ENCODE measurements around the gene EHMT1.
A peak's percentile ranks its signal among the peaks of the same experiment; 100 is the strongest.
"Not testable (repeated sequence)": the region's sequence is repeated elsewhere in the genome, so short reads cannot be mapped to it uniquely, and the experiment has no call there.

The EHMT1 gene

GRCh38 chr9:137593176-137593575, 25.6 kb upstream of the EHMT1 start:
- DNase-seq (ENCODE audit: insufficient read length) (no peak), FAIRE-seq (no peak)
- TF ChIP-seq TAF1 (IDR thresholded peaks at IDR 0.05; ENCODE audit: borderline replicate concordance, low read depth, low read length) (no peak), POLR2A (IDR thresholded peaks at IDR 0.05; ENCODE audit: low read depth, low read length) (no peak), POLR2AphosphoS5 (IDR thresholded peaks at IDR 0.05; ENCODE audit: low read depth, low read length) (no peak)

GRCh38 chr9:137596577-137596976, 22.2 kb upstream of the EHMT1 start:
- not testable (repeated sequence) for FAIRE-seq; DNase-seq (ENCODE audit: insufficient read length)

- TF ChIP-seq TAF1 (IDR thresholded peaks at IDR 0.05; ENCODE audit: borderline replicate concordance, low read depth, low read length) (no peak), POLR2A (IDR thresholded peaks at IDR 0.05; ENCODE audit: low read depth, low read length) (no peak), POLR2AphosphoS5 (IDR thresholded peaks at IDR 0.05; ENCODE audit: low read depth, low read length) (no peak)
- DNase-seq (ENCODE audit: insufficient read length): no peak
- FAIRE-seq: no peak
These were observed 19.9 kb upstream of the EHMT1 start for GRCh38 chr9:137598943-137599342.

GRCh38 chr9:137602661-137603060, 16.1 kb upstream of the EHMT1 start:
- DNase-seq (ENCODE audit: insufficient read length) (no peak), FAIRE-seq (peak; percentile 57)

GRCh38 chr9:137603879-137604278, 14.9 kb upstream of the EHMT1 start:
- DNase-seq (ENCODE audit: insufficient read length): no peak
- FAIRE-seq: no peak
- TF ChIP-seq TAF1 (IDR thresholded peaks at IDR 0.05; ENCODE audit: borderline replicate concordance, low read depth, low read length): no peak
- TF ChIP-seq POLR2AphosphoS5 (IDR thresholded peaks at IDR 0.05; ENCODE audit: low read depth, low read length): no peak
- TF ChIP-seq POLR2A (IDR thresholded peaks at IDR 0.05; ENCODE audit: low read depth, low read length): no peak

More at GRCh38 chr9:137602661-137603060, 16.1 kb upstream of the EHMT1 start:
- no peak for TF ChIP-seq TAF1 (IDR thresholded peaks at IDR 0.05; ENCODE audit: borderline replicate concordance, low read depth, low read length)
- no peak for TF ChIP-seq POLR2A (IDR thresholded peaks at IDR 0.05; ENCODE audit: low read depth, low read length)
- no peak for TF ChIP-seq POLR2AphosphoS5 (IDR thresholded peaks at IDR 0.05; ENCODE audit: low read depth, low read length)

- DNase-seq (ENCODE audit: insufficient read length): no peak
- no peak for FAIRE-seq
- no peak for TF ChIP-seq TAF1 (IDR thresholded peaks at IDR 0.05; ENCODE audit: borderline replicate concordance, low read depth, low read length)
- no peak for TF ChIP-seq POLR2A (IDR thresholded peaks at IDR 0.05; ENCODE audit: low read depth, low read length)
- no peak for TF ChIP-seq POLR2AphosphoS5 (IDR thresholded peaks at IDR 0.05; ENCODE audit: low read depth, low read length)
These were observed 14.3 kb upstream of the EHMT1 start for GRCh38 chr9:137604345-137605086.

GRCh38 chr9:137605121-137606004, 13.4 kb upstream of the EHMT1 start, which contains the start of gene ARRDC1:
Gene ARRDC1 (plus strand): TSS chr9:137605686. CDS start chr9:137605718, 32 bp downstream.
- peak; percentile 82 for FAIRE-seq
- DNase-seq (ENCODE audit: insufficient read length): peak; percentile 92
- peak; percentile 54; the same call in 1 of the 2 replicates for TF ChIP-seq POLR2AphosphoS5 (IDR thresholded peaks at IDR 0.05; ENCODE audit: low read depth, low read length)
- TF ChIP-seq POLR2A (IDR thresholded peaks at IDR 0.05; ENCODE audit: low read depth, low read length): peak; percentile 81; the same call in 1 of the 2 replicates
- no peak for TF ChIP-seq TAF1 (IDR thresholded peaks at IDR 0.05; ENCODE audit: borderline replicate concordance, low read depth, low read length)

GRCh38 chr9:137606005-137606621, 12.7 kb upstream of the EHMT1 start:
- DNase-seq (ENCODE audit: insufficient read length) (no peak), FAIRE-seq (peak; percentile 9)

GRCh38 chr9:137606734-137607138, 12.1 kb upstream of the EHMT1 start:
- no peak for TF ChIP-seq POLR2AphosphoS5 (IDR thresholded peaks at IDR 0.05; ENCODE audit: low read depth, low read length)
- no peak for TF ChIP-seq POLR2A (IDR thresholded peaks at IDR 0.05; ENCODE audit: low read depth, low read length)
- TF ChIP-seq TAF1 (IDR thresholded peaks at IDR 0.05; ENCODE audit: borderline replicate concordance, low read depth, low read length): no peak
- FAIRE-seq (no peak), DNase-seq (ENCODE audit: insufficient read length) (no peak)

More at GRCh38 chr9:137606005-137606621, 12.7 kb upstream of the EHMT1 start:
- no peak for TF ChIP-seq POLR2A (IDR thresholded peaks at IDR 0.05; ENCODE audit: low read depth, low read length)
- TF ChIP-seq POLR2AphosphoS5 (IDR thresholded peaks at IDR 0.05; ENCODE audit: low read depth, low read length): no peak
- no peak for TF ChIP-seq TAF1 (IDR thresholded peaks at IDR 0.05; ENCODE audit: borderline replicate concordance, low read depth, low read length)

GRCh38 chr9:137607141-137607857, 11.5 kb upstream of the EHMT1 start:
- no peak for DNase-seq (ENCODE audit: insufficient read length)

More at GRCh38 chr9:137607141-137607857, 11.5 kb upstream of the EHMT1 start:
- TF ChIP-seq TAF1 (IDR thresholded peaks at IDR 0.05; ENCODE audit: borderline replicate concordance, low read depth, low read length): no peak
- TF ChIP-seq POLR2A (IDR thresholded peaks at IDR 0.05; ENCODE audit: low read depth, low read length): no peak
- TF ChIP-seq POLR2AphosphoS5 (IDR thresholded peaks at IDR 0.05; ENCODE audit: low read depth, low read length): no peak; the same call in 1 of the 2 replicates
- no peak for FAIRE-seq
